ENCODE results near the gene HNF1B. TPM values are rescaled to one million over a fixed set of nuclear protein-coding genes. Genes with fewer than 3 reads are reported as not detected.
"Not testable (repeated sequence)": the region's sequence is repeated elsewhere in the genome, so short reads cannot be mapped to it uniquely, and the experiment has no call there.

The HNF1B gene
- total RNA-seq, 4 donors from 2014 or later = 0.29 to 1.5 TPM; not detected in 2

GRCh38 chr17:37788526-37788925, 43.7 kb upstream of the HNF1B start:
- H3K27me3 ChIP-seq = no peaks in the 10 kb centered on the region
- no peak overlapping the region for H3K27ac ChIP-seq
- intact Hi-C loops (cut with DNase I; ENCODE audit: low total_unique reads) = no loop called here
- no peaks in the 10 kb centered on the region for H3K36me3 ChIP-seq
- no peak for DNase-seq
- no peaks in the 10 kb centered on the region for H3K9me3 ChIP-seq
- H3K4me3 ChIP-seq = no peak overlapping the region
- no peak for TF ChIP-seq POLR2A (IDR thresholded peaks at IDR 0.05)
- no peak for TF ChIP-seq CTCF (IDR thresholded peaks at IDR 0.05)
- H3K4me1 ChIP-seq = no peaks in the 10 kb centered on the region

- no peak for DNase-seq
- intact Hi-C loops (cut with DNase I; ENCODE audit: low total_unique reads) = no loop called here
- Histone ChIP-seq H3K4me3 (no peak overlapping the region), H3K27ac (no peak overlapping the region), H3K27me3 (no peaks in the 10 kb centered on the region), H3K4me1 (no peaks in the 10 kb centered on the region), H3K36me3 (no peaks in the 10 kb centered on the region), H3K9me3 (no peaks in the 10 kb centered on the region)
- no peak for TF ChIP-seq CTCF (IDR thresholded peaks at IDR 0.05)
- no peak for TF ChIP-seq POLR2A (IDR thresholded peaks at IDR 0.05)
These were observed 42.3 kb upstream of the HNF1B start for GRCh38 chr17:37787055-37787757.

- H3K4me3 ChIP-seq = no peak overlapping the region
- no peaks in the 10 kb centered on the region for H3K36me3 ChIP-seq
- intact Hi-C loops (cut with DNase I; ENCODE audit: low total_unique reads) = no loop called here
- no peak overlapping the region for H3K27ac ChIP-seq
- H3K4me1 ChIP-seq = no peaks in the 10 kb centered on the region
- no peaks in the 10 kb centered on the region for H3K27me3 ChIP-seq
- no peak for DNase-seq
- H3K9me3 ChIP-seq = no peaks in the 10 kb centered on the region
- TF ChIP-seq POLR2A (IDR thresholded peaks at IDR 0.05) (no peak), CTCF (IDR thresholded peaks at IDR 0.05) (no peak)
These were observed 41.6 kb upstream of the HNF1B start for GRCh38 chr17:37786481-37786880.

GRCh38 chr17:37782460-37782859, 37.6 kb upstream of the HNF1B start:
- intact Hi-C loops (cut with DNase I; ENCODE audit: low total_unique reads); H3K36me3 ChIP-seq; DNase-seq; H3K9me3 ChIP-seq; H3K4me1 ChIP-seq; H3K27me3 ChIP-seq; H3K4me3 ChIP-seq; H3K27ac ChIP-seq: not testable (repeated sequence)

- no peaks in the 10 kb centered on the region for H3K9me3 ChIP-seq
- H3K36me3 ChIP-seq = no peaks in the 10 kb centered on the region
- intact Hi-C loops (cut with DNase I; ENCODE audit: low total_unique reads) = no loop called here
- H3K4me3 ChIP-seq = no peak overlapping the region
- no peaks in the 10 kb centered on the region for H3K27me3 ChIP-seq
- H3K27ac ChIP-seq = no peak overlapping the region
- no peak for TF ChIP-seq CTCF (IDR thresholded peaks at IDR 0.05)
- no peak for TF ChIP-seq POLR2A (IDR thresholded peaks at IDR 0.05)
- DNase-seq = no peak
- no peaks in the 10 kb centered on the region for H3K4me1 ChIP-seq
These were observed 36.6 kb upstream of the HNF1B start for GRCh38 chr17:37781451-37781850.

- H3K27ac ChIP-seq = no peak overlapping the region
- H3K27me3 ChIP-seq = no peaks in the 10 kb centered on the region
- intact Hi-C loops (cut with DNase I; ENCODE audit: low total_unique reads) = no loop called here
- TF ChIP-seq POLR2A (IDR thresholded peaks at IDR 0.05) (no peak), CTCF (IDR thresholded peaks at IDR 0.05) (no peak)
- no peaks in the 10 kb centered on the region for H3K36me3 ChIP-seq
- no peak for DNase-seq
- H3K4me1 ChIP-seq = no peaks in the 10 kb centered on the region
- H3K9me3 ChIP-seq = no peaks in the 10 kb centered on the region
- no peak overlapping the region for H3K4me3 ChIP-seq
These were observed 34.7 kb upstream of the HNF1B start for GRCh38 chr17:37779554-37779953.

All from uterus (tissue), 4 donors.